SK-N-SH (cell line): ENCODE results near the gene IL10RA.

ENCODE experiments used
- POLR2AphosphoS5 ChIP-seq: IDR thresholded peaks from 2 replicates; pipeline ENCODE4 v1.6.1; 2012; ENCODE audit warnings: low read depth, low read length
- RAD21 ChIP-seq: IDR thresholded peaks from 2 replicates; pipeline ENCODE4 v1.6.1; 2012; ENCODE audit warnings: mild to moderate bottlenecking, low read length
- SMC3 ChIP-seq: IDR thresholded peaks from 2 replicates; pipeline ENCODE4 v1.6.1; 2012; ENCODE audit warnings: low read depth, low read length, improper control_type of control experiment
- YY1 ChIP-seq: IDR thresholded peaks from 2 replicates; pipeline ENCODE4 v1.4.0; 2012; ENCODE audit warnings: low read depth, mild to moderate bottlenecking
- TF ChIP-seq, protein P1 (sequence below): fragments of 200-600 bp; sonication (generic); IDR thresholded peaks from 2 replicates; pipeline ENCODE4 v1.6.1; 2017; ENCODE audit warnings: antibody characterized with exemption, mild to moderate bottlenecking, moderate library complexity

- no peak for TF ChIP-seq SMC3
- TF ChIP-seq, protein P1, sequence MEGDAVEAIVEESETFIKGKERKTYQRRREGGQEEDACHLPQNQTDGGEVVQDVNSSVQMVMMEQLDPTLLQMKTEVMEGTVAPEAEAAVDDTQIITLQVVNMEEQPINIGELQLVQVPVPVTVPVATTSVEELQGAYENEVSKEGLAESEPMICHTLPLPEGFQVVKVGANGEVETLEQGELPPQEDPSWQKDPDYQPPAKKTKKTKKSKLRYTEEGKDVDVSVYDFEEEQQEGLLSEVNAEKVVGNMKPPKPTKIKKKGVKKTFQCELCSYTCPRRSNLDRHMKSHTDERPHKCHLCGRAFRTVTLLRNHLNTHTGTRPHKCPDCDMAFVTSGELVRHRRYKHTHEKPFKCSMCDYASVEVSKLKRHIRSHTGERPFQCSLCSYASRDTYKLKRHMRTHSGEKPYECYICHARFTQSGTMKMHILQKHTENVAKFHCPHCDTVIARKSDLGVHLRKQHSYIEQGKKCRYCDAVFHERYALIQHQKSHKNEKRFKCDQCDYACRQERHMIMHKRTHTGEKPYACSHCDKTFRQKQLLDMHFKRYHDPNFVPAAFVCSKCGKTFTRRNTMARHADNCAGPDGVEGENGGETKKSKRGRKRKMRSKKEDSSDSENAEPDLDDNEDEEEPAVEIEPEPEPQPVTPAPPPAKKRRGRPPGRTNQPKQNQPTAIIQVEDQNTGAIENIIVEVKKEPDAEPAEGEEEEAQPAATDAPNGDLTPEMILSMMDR: no peak
- TF ChIP-seq POLR2AphosphoS5: no peak
- no peak for TF ChIP-seq YY1
- no peak for TF ChIP-seq RAD21
Observed at GRCh38 chr11:117936973-117937372, 49.2 kb upstream of the IL10RA start.
